ENCODE measurements around the gene DSCAML1. TPM values are rescaled to one million over a fixed set of nuclear protein-coding genes. Genes with fewer than 3 reads are reported as not detected.

DSCAML1 gene
- total RNA-seq, 1 experiment from 2014 or later, result not detected

DNA sequence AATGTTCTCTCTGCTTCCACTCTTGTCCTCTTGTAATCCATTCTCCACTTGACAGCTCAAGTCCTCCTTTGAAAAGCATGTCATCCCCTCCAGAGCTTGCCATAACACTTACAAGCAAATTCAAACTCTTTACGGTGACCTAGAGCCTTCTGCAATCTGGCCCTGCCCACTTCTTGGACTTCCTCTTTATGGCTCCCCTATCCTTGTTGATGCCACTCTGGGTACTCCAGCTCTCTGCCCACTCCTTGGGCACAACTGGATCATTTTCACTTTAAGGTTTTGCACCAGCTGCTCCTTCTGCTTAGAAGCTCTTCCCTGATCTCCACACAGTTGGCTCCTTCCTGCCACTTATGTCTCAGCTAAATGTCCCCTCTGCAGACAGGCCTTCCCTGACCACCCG lies 217.9 kb downstream of the DSCAML1 start:
- TF ChIP-seq EZH2phosphoT487 (IDR thresholded peaks at IDR 0.05; ENCODE audit: borderline replicate concordance, low read length), result no peak
- no peak for TF ChIP-seq EZH2 (IDR thresholded peaks at IDR 0.05; ENCODE audit: low read length, unreplicated experiment)
- TF ChIP-seq, protein P1, sequence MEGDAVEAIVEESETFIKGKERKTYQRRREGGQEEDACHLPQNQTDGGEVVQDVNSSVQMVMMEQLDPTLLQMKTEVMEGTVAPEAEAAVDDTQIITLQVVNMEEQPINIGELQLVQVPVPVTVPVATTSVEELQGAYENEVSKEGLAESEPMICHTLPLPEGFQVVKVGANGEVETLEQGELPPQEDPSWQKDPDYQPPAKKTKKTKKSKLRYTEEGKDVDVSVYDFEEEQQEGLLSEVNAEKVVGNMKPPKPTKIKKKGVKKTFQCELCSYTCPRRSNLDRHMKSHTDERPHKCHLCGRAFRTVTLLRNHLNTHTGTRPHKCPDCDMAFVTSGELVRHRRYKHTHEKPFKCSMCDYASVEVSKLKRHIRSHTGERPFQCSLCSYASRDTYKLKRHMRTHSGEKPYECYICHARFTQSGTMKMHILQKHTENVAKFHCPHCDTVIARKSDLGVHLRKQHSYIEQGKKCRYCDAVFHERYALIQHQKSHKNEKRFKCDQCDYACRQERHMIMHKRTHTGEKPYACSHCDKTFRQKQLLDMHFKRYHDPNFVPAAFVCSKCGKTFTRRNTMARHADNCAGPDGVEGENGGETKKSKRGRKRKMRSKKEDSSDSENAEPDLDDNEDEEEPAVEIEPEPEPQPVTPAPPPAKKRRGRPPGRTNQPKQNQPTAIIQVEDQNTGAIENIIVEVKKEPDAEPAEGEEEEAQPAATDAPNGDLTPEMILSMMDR (conservative IDR thresholded peaks at IDR 0.05; ENCODE audit: low read depth, low read length), result no peak
- ATAC-seq (no peak), DNase-seq (no peak)
- ChIA-PET POLR2A (ENCODE audit: unreplicated experiment) (no interaction called here), CTCF (no interaction called here)
- Histone ChIP-seq H3F3A (ENCODE audit: low read length, unreplicated experiment) (no peaks in the 10 kb centered on the region), H3K79me2 (ENCODE audit: low read length) (no peaks in the 10 kb centered on the region), H3K27ac (ENCODE audit: low read length) (no peak overlapping the region), H3K27me3 (ENCODE audit: low read length) (peaks cover 52% of the 10 kb centered on the region), H2AFZ (ENCODE audit: low read length) (no peak overlapping the region), H3K9me2 (replicated peaks; ENCODE audit: low read length) (no peaks in the 10 kb centered on the region), H3K4me3 (ENCODE audit: low read length) (no peak overlapping the region), H4K20me1 (ENCODE audit: low read length) (no peaks in the 10 kb centered on the region), H3K4me1 (ENCODE audit: insufficient read depth, low read length) (no peaks in the 10 kb centered on the region), H3K4me2 (ENCODE audit: low read length) (no peak overlapping the region), H3K9ac (ENCODE audit: low read length) (no peak overlapping the region), H3K36me3 (ENCODE audit: low read depth, low read length) (no peaks in the 10 kb centered on the region), H3K9me3 (ENCODE audit: low read length) (no peaks in the 10 kb centered on the region)
- intact Hi-C loops (cut with micrococcal nuclease), result no loop called here
- no TSS peak for BruUV-seq (replicated peaks)

DNA sequence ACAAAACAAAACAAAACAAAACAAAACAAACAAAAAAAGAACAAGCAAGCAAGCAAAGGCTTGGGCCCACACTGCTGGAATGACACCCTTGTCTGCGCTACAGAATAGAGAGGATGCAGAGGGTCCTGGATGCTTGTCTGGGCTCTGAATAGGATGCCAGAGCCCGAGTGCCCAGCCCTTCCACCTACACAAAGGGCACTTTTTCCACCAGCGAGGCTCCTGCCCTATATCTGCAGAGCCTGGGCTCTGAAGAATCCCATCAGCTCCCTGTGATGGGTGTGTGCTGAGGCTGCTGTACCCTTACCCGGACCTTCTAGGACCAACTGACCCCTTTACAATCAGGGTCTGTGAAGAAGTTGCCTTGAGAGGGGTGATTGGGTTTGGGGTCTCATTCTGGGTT lies 221.2 kb downstream of the DSCAML1 start:
- Histone ChIP-seq H4K20me1 (ENCODE audit: low read length) (no peaks in the 10 kb centered on the region), H3K36me3 (ENCODE audit: low read depth, low read length) (no peaks in the 10 kb centered on the region), H3K9me2 (replicated peaks; ENCODE audit: low read length) (no peaks in the 10 kb centered on the region), H3K4me3 (ENCODE audit: low read length) (no peak overlapping the region), H3K9me3 (ENCODE audit: low read length) (no peaks in the 10 kb centered on the region), H3K4me2 (ENCODE audit: low read length) (no peak overlapping the region), H3F3A (ENCODE audit: low read length, unreplicated experiment) (no peaks in the 10 kb centered on the region), H3K9ac (ENCODE audit: low read length) (no peak overlapping the region), H3K4me1 (ENCODE audit: insufficient read depth, low read length) (no peaks in the 10 kb centered on the region), H3K79me2 (ENCODE audit: low read length) (no peaks in the 10 kb centered on the region), H3K27ac (ENCODE audit: low read length) (no peak overlapping the region), H3K27me3 (ENCODE audit: low read length) (peaks cover 65% of the 10 kb centered on the region), H2AFZ (ENCODE audit: low read length) (no peak overlapping the region)
- TF ChIP-seq, protein P1 (conservative IDR thresholded peaks at IDR 0.05; ENCODE audit: low read depth, low read length), result no peak
- no peak for TF ChIP-seq EZH2 (IDR thresholded peaks at IDR 0.05; ENCODE audit: low read length, unreplicated experiment)
- TF ChIP-seq EZH2phosphoT487 (IDR thresholded peaks at IDR 0.05; ENCODE audit: borderline replicate concordance, low read length), result no peak
- DNase-seq (no peak), ATAC-seq (no peak)
- ChIA-PET POLR2A (ENCODE audit: unreplicated experiment) (no interaction called here), CTCF (no interaction called here)
- BruUV-seq (replicated peaks), result no TSS peak
- intact Hi-C loops (cut with micrococcal nuclease), result no loop called here

DNA sequence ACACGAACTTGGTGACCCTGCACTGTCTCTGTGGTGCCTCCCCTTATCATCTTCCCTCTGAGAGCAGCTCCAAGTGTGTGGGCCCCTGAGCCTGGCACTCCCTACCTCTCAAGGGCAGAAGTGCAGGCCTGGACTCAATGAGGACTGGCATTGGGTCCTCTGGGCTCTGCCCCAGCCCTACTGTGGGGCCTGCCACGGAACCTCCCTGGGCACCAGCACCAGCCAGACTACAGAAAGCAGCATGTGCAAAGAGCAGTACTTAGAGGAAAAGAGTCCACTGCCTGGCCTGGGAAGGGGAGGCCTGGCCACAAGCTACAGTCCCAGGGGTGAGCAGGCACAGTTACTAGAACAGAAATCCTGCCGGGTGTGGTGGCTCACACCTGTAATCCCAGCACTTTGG lies 222.5 kb downstream of the DSCAML1 start:
- H3K27ac ChIP-seq (ENCODE audit: low read length), result no peak overlapping the region
- TF ChIP-seq EZH2 (IDR thresholded peaks at IDR 0.05; ENCODE audit: low read length, unreplicated experiment) (no peak), EZH2phosphoT487 (IDR thresholded peaks at IDR 0.05; ENCODE audit: borderline replicate concordance, low read length) (no peak)
- TF ChIP-seq, protein P1 (conservative IDR thresholded peaks at IDR 0.05; ENCODE audit: low read depth, low read length), result no peak
- no peaks in the 10 kb centered on the region for H3K79me2 ChIP-seq (ENCODE audit: low read length)
- H3K36me3 ChIP-seq (ENCODE audit: low read depth, low read length), result no peaks in the 10 kb centered on the region
- no peak for DNase-seq
- ChIA-PET CTCF (no interaction called here), POLR2A (ENCODE audit: unreplicated experiment) (no interaction called here)
- H3K4me3 ChIP-seq (ENCODE audit: low read length), result no peak overlapping the region
- H3F3A ChIP-seq (ENCODE audit: low read length, unreplicated experiment), result no peaks in the 10 kb centered on the region
- no peak for ATAC-seq
- H4K20me1 ChIP-seq (ENCODE audit: low read length), result no peaks in the 10 kb centered on the region
- BruUV-seq (replicated peaks), result no TSS peak
- H3K4me2 ChIP-seq (ENCODE audit: low read length), result no peak overlapping the region
- H3K9ac ChIP-seq (ENCODE audit: low read length), result no peak overlapping the region
- intact Hi-C loops (cut with micrococcal nuclease), result no loop called here
- H3K9me3 ChIP-seq (ENCODE audit: low read length), result no peaks in the 10 kb centered on the region
- H2AFZ ChIP-seq (ENCODE audit: low read length), result no peak overlapping the region
- H3K4me1 ChIP-seq (ENCODE audit: insufficient read depth, low read length), result no peaks in the 10 kb centered on the region
- peaks cover 66% of the 10 kb centered on the region for H3K27me3 ChIP-seq (ENCODE audit: low read length)
- no peaks in the 10 kb centered on the region for H3K9me2 ChIP-seq (replicated peaks; ENCODE audit: low read length)
